ENCODE measurements around the gene SGSH. TPM values are rescaled to one million over a fixed set of nuclear protein-coding genes. Genes with fewer than 3 reads are reported as not detected.

The SGSH gene
- total RNA-seq, 4 donors from 2014 or later = 26.1 to 50.5 (median 34.6) TPM

GRCh38 chr17:80236911-80237310 is 16.8 kb upstream of the SGSH start:
- 86 to 100% methylated on average over 6 to 17 of the region's 17 CpGs for WGBS, 2 donors

GRCh38 chr17:80233202-80233601 is 13.1 kb upstream of the SGSH start:
- no peak for DNase-seq (ENCODE audit: low spot score in 2 of 2)
- Histone ChIP-seq H3K4me3 (no peak overlapping the region), H3K27me3 (no peaks in the 10 kb centered on the region), H3K27ac (no peak overlapping the region), H3K4me1 (no peaks in the 10 kb centered on the region), H3K9me3 (peaks cover 0 to 32% (median 8%) of the 10 kb centered on the region in 4 donors), H3K36me3 (peaks cover 3 to 99% (median 5%) of the 10 kb centered on the region in 3 donors)
- TF ChIP-seq EP300 (IDR thresholded peaks at IDR 0.05) = no peak
- TF ChIP-seq POLR2A (IDR thresholded peaks at IDR 0.05) = no peak
- no peak for TF ChIP-seq CTCF (IDR thresholded peaks at IDR 0.05)
- WGBS, 2 donors = 98% methylated on average over 3 of the region's 3 CpGs

More at GRCh38 chr17:80236911-80237310, 16.8 kb upstream of the SGSH start:
- H3K4me3 ChIP-seq = no peak overlapping the region
- TF ChIP-seq POLR2A (IDR thresholded peaks at IDR 0.05) (no peak), EP300 (IDR thresholded peaks at IDR 0.05) (no peak), CTCF (IDR thresholded peaks at IDR 0.05) (no peak)
- H3K27me3 ChIP-seq = no peaks in the 10 kb centered on the region
- no peaks in the 10 kb centered on the region for H3K4me1 ChIP-seq
- peaks cover 3 to 92% (median 8%) of the 10 kb centered on the region in 3 donors for H3K36me3 ChIP-seq
- no peak for DNase-seq (ENCODE audit: low spot score in 2 of 2)
- no peak overlapping the region for H3K27ac ChIP-seq
- H3K9me3 ChIP-seq = peaks cover 0 to 27% (median 8%) of the 10 kb centered on the region in 4 donors

- no peak for DNase-seq (ENCODE audit: low spot score in 2 of 2)
- H3K27ac ChIP-seq = no peak overlapping the region
- peaks cover 2 to 99% (median 3%) of the 10 kb centered on the region in 3 donors for H3K36me3 ChIP-seq
- WGBS, 2 donors = 92 to 97% methylated on average over 1 of the region's 1 CpG
- peaks cover 0 to 32% (median 8%) of the 10 kb centered on the region in 4 donors for H3K9me3 ChIP-seq
- no peaks in the 10 kb centered on the region for H3K4me1 ChIP-seq
- TF ChIP-seq CTCF (IDR thresholded peaks at IDR 0.05) (no peak), POLR2A (IDR thresholded peaks at IDR 0.05) (no peak), EP300 (IDR thresholded peaks at IDR 0.05) (no peak)
- no peak overlapping the region for H3K4me3 ChIP-seq
- H3K27me3 ChIP-seq = no peaks in the 10 kb centered on the region
Measured at GRCh38 chr17:80232438-80232837, 12.3 kb upstream of the SGSH start.

- TF ChIP-seq POLR2A (IDR thresholded peaks at IDR 0.05) = no peak
- no peak for TF ChIP-seq EP300 (IDR thresholded peaks at IDR 0.05)
- TF ChIP-seq CTCF (IDR thresholded peaks at IDR 0.05) = no peak
- 91 to 96% methylated on average over 4 of the region's 4 CpGs for WGBS, 2 donors
- no peak for DNase-seq (ENCODE audit: low spot score in 2 of 2)
- Histone ChIP-seq H3K36me3 (peaks cover 0 to 93% (median 0%) of the 10 kb centered on the region in 3 donors), H3K4me3 (no peak overlapping the region), H3K27me3 (no peaks in the 10 kb centered on the region), H3K4me1 (no peaks in the 10 kb centered on the region), H3K9me3 (peaks cover 0 to 26% (median 8%) of the 10 kb centered on the region in 4 donors), H3K27ac (no peak overlapping the region)
Measured at GRCh38 chr17:80229011-80229410, 8.9 kb upstream of the SGSH start.

- TF ChIP-seq POLR2A (IDR thresholded peaks at IDR 0.05) (no peak), EP300 (IDR thresholded peaks at IDR 0.05) (no peak), CTCF (IDR thresholded peaks at IDR 0.05) (no peak)
- H3K36me3 ChIP-seq = peaks cover 0 to 88% (median 0%) of the 10 kb centered on the region in 3 donors
- peaks cover 0 to 21% (median 8%) of the 10 kb centered on the region in 4 donors for H3K9me3 ChIP-seq
- H3K4me1 ChIP-seq = no peaks in the 10 kb centered on the region
- 86 to 92% methylated on average over 14 of the region's 14 CpGs for WGBS, 2 donors
- DNase-seq (ENCODE audit: low spot score in 2 of 2) = no peak
- H3K27me3 ChIP-seq = no peaks in the 10 kb centered on the region
- H3K27ac ChIP-seq = no peak overlapping the region
- no peak overlapping the region for H3K4me3 ChIP-seq
Measured at GRCh38 chr17:80228477-80228876, 8.3 kb upstream of the SGSH start.

Data from tibial nerve (tissue), 4 donors.